ENCODE data around the gene LDLRAP1. TPM values are rescaled to one million over a fixed set of nuclear protein-coding genes. Genes with fewer than 3 reads are reported as not detected.
A peak's percentile ranks its signal among the peaks of the same experiment; 100 is the strongest.

The LDLRAP1 gene
- total RNA-seq, 1 experiment from 2014 or later: 8.4 TPM

GRCh38 chr1:25610822-25611630 lies 67.6 kb downstream of the LDLRAP1 start:
- DNase-seq (ENCODE audit: low read depth): no peak
- in situ Hi-C loops (cut with HindIII; ENCODE audit: low pct_unique_long_range_greater_than_20kb, low sequenced_read_pairs): no loop called here

GRCh38 chr1:25611843-25612242 lies 68.4 kb downstream of the LDLRAP1 start:
- in situ Hi-C loops (cut with HindIII; ENCODE audit: low pct_unique_long_range_greater_than_20kb, low sequenced_read_pairs): no loop called here
- no peak for DNase-seq (ENCODE audit: low read depth)

GRCh38 chr1:25612421-25612820 lies 69.0 kb downstream of the LDLRAP1 start:
- no peak for DNase-seq (ENCODE audit: low read depth)
- in situ Hi-C loops (cut with HindIII; ENCODE audit: low pct_unique_long_range_greater_than_20kb, low sequenced_read_pairs): no loop called here

GRCh38 chr1:25613091-25613490 lies 69.7 kb downstream of the LDLRAP1 start:
- in situ Hi-C loops (cut with HindIII; ENCODE audit: low pct_unique_long_range_greater_than_20kb, low sequenced_read_pairs): no loop called here
- DNase-seq (ENCODE audit: low read depth): no peak

GRCh38 chr1:25614501-25615171 lies 71.2 kb downstream of the LDLRAP1 start:
- in situ Hi-C loops (cut with HindIII; ENCODE audit: low pct_unique_long_range_greater_than_20kb, low sequenced_read_pairs): no loop called here
- no peak for DNase-seq (ENCODE audit: low read depth)

- in situ Hi-C loops (cut with HindIII; ENCODE audit: low pct_unique_long_range_greater_than_20kb, low sequenced_read_pairs): no loop called here
Observed at GRCh38 chr1:25615172-25615541, 71.8 kb downstream of the LDLRAP1 start.

GRCh38 chr1:25615563-25616094 lies 72.2 kb downstream of the LDLRAP1 start:
- DNase-seq (ENCODE audit: low read depth): no peak
- in situ Hi-C loops (cut with HindIII; ENCODE audit: low pct_unique_long_range_greater_than_20kb, low sequenced_read_pairs): no loop called here

More at GRCh38 chr1:25615172-25615541, 71.8 kb downstream of the LDLRAP1 start:
- DNase-seq (ENCODE audit: low read depth): no peak

- in situ Hi-C loops (cut with HindIII; ENCODE audit: low pct_unique_long_range_greater_than_20kb, low sequenced_read_pairs): no loop called here
Observed at GRCh38 chr1:25616095-25616986, 72.9 kb downstream of the LDLRAP1 start, which contains the start of gene MAN1C1. TSS of gene MAN1C1 (plus strand) at chr1:25616791. CDS start at chr1:25617798, 1,007 bp downstream.

GRCh38 chr1:25616987-25617624 lies 73.7 kb downstream of the LDLRAP1 start:
- no peak for DNase-seq (ENCODE audit: low read depth)
- in situ Hi-C loops (cut with HindIII; ENCODE audit: low pct_unique_long_range_greater_than_20kb, low sequenced_read_pairs): no loop called here

More at GRCh38 chr1:25616095-25616986, 72.9 kb downstream of the LDLRAP1 start, which contains the start of gene MAN1C1:
- peak; percentile 85 for DNase-seq (ENCODE audit: low read depth)

- DNase-seq (ENCODE audit: low read depth): no peak
- in situ Hi-C loops (cut with HindIII; ENCODE audit: low pct_unique_long_range_greater_than_20kb, low sequenced_read_pairs): no loop called here
Observed at GRCh38 chr1:25617625-25618432, 74.4 kb downstream of the LDLRAP1 start.

GRCh38 chr1:25618433-25618808 lies 75.0 kb downstream of the LDLRAP1 start:
- DNase-seq (ENCODE audit: low read depth): no peak
- in situ Hi-C loops (cut with HindIII; ENCODE audit: low pct_unique_long_range_greater_than_20kb, low sequenced_read_pairs): no loop called here

Other genes with a start within 250 kb of the LDLRAP1 start
- 64.1 and 89.1 TPM in 2 replicates for gene TMEM50A, start 205.3 kb upstream of the LDLRAP1 start, total RNA-seq (2014; rRNA removed; shearing (Covaris generic); ENCODE audit: low replicate concordance)
- 0.68 TPM in 1 of 2 replicates, not detected in the other for gene RHCE, start 122.8 kb upstream of the LDLRAP1 start, total RNA-seq (2014; rRNA removed; shearing (Covaris generic); ENCODE audit: low replicate concordance)
- 12.0 and 15.0 TPM in 2 replicates for gene MACO1, start 112.7 kb upstream of the LDLRAP1 start, total RNA-seq (2014; rRNA removed; shearing (Covaris generic); ENCODE audit: low replicate concordance)
- not detected in 2 replicates for gene MAN1C1, start 73.2 kb downstream of the LDLRAP1 start, total RNA-seq (2014; rRNA removed; shearing (Covaris generic); ENCODE audit: low replicate concordance)